BLaER1 treated with 17β-estradiol and CSF1 and Interleukin-3, amounts not matched to agents 10 nM and 100 nM (cell line): Measurements from ENCODE around the gene UNC119B.

Source experiments
- H3K27ac ChIP-seq, 11 experiments: shearing (Covaris generic); formaldehyde crosslinking; 2 replicates each; pipeline ENCODE4 v1.8.1; 2022
- H3K27me3 ChIP-seq, 11 experiments: shearing (Covaris generic); formaldehyde crosslinking; 2 replicates each; pipeline ENCODE4 v1.8.1; 2022
- H3K36me3 ChIP-seq, 11 experiments: shearing (Covaris generic); formaldehyde crosslinking; 2 replicates each; pipeline ENCODE4 v1.8.1; 2022
- H3K4me1 ChIP-seq, 10 experiments: shearing (Covaris generic); formaldehyde crosslinking; 2 replicates each; pipeline ENCODE4 v1.8.1; 2022
- H3K4me2 ChIP-seq, 11 experiments: shearing (Covaris generic); formaldehyde crosslinking; 2 replicates each; pipeline ENCODE4 v1.8.1; 2022
- H3K4me3 ChIP-seq, 10 experiments: shearing (Covaris generic); formaldehyde crosslinking; 2 replicates each; pipeline ENCODE4 v1.8.1; 2022
- H3K9ac ChIP-seq, 11 experiments: shearing (Covaris generic); formaldehyde crosslinking; 2 replicates each; pipeline ENCODE4 v1.8.1; 2022
- H3K9me3 ChIP-seq, 11 experiments: shearing (Covaris generic); formaldehyde crosslinking; replicated peaks in 1 of 11; 2 replicates each; pipeline ENCODE4 v1.8.1; 2022
- H4K20me1 ChIP-seq, 11 experiments: shearing (Covaris generic); formaldehyde crosslinking; 2 replicates each; pipeline ENCODE4 v1.8.1; 2022
- Cebpa-rat ChIP-seq, 11 experiments: shearing (Covaris generic); IDR thresholded peaks; 2 replicates each; pipeline ENCODE4 v1.8.1; 2022

UNC119B gene

DNA sequence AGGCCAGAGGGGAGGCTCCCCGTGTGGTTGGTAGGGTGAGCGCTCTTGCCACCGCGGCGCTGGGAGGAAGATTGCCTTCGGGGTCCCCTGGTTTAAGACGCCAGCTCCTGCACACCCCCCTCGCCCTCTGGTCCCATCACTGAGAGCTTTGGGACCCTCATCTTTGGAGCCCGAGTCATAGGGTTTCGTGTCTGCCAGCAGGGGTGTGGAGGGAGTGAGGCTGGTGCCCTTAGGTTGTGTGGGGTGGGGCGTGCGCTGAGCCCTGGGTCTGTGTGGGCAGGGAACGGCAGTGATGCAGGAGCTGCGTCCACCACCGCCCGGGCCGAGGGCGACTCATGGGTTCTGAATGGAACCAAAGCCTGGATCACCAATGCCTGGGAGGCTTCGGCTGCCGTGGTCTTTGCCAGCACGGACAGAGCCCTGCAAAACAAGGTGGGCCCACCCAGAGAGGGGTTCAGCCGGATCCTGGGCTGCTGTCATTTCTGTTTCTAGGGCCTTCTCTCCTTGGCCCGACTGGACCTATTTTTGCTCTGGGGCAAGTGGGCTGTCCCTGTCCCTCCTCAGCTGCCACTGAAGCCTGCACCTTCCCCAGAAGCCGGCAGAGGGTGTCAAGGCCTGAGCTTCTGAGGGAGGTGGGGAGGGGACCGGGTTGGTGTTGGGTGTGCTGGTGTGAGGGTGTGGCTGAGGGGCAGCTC is 27.4 kb downstream of the UNC119B start:
- Histone ChIP-seq H3K27ac (no peak overlapping the region), H3K4me2 (no peak overlapping the region), H3K36me3 (peaks cover 0 to 16% (median 5%) of the 10 kb centered on the region in 11 experiments; a peak in 7 of 22 replicates), H4K20me1 (peaks cover 0 to 35% (median 0%) of the 10 kb centered on the region in 11 experiments; a peak in 2 of 22 replicates), H3K4me1 (peaks cover 0 to 20% (median 9%) of the 10 kb centered on the region in 10 experiments; a peak in 13 of 20 replicates), H3K9ac (no peak overlapping the region), H3K27me3 (no peaks in the 10 kb centered on the region), H3K9me3 (peaks cover 0 to 1% (median 0%) of the 10 kb centered on the region in 11 experiments; a peak in 1 of 22 replicates), H3K4me3 (no peak overlapping the region)
- no peak for TF ChIP-seq Cebpa-rat (IDR thresholded peaks at IDR 0.05)

- peaks cover 0 to 35% (median 0%) of the 10 kb centered on the region in 11 experiments; a peak in 2 of 22 replicates for H4K20me1 ChIP-seq
- no peak overlapping the region for H3K9ac ChIP-seq
- no peak overlapping the region for H3K27ac ChIP-seq
- peaks cover 0 to 20% (median 10%) of the 10 kb centered on the region in 10 experiments; a peak in 13 of 20 replicates for H3K4me1 ChIP-seq
- no peaks in the 10 kb centered on the region for H3K27me3 ChIP-seq
- peaks cover 0 to 16% (median 5%) of the 10 kb centered on the region in 11 experiments; a peak in 7 of 22 replicates for H3K36me3 ChIP-seq
- no peak for TF ChIP-seq Cebpa-rat (IDR thresholded peaks at IDR 0.05)
- H3K4me3 ChIP-seq, result no peak overlapping the region
- H3K4me2 ChIP-seq, result no peak overlapping the region
- no peaks in the 10 kb centered on the region for H3K9me3 ChIP-seq
Measured at GRCh38 chr12:120738252-120739030, 28.2 kb downstream of the UNC119B start.

DNA sequence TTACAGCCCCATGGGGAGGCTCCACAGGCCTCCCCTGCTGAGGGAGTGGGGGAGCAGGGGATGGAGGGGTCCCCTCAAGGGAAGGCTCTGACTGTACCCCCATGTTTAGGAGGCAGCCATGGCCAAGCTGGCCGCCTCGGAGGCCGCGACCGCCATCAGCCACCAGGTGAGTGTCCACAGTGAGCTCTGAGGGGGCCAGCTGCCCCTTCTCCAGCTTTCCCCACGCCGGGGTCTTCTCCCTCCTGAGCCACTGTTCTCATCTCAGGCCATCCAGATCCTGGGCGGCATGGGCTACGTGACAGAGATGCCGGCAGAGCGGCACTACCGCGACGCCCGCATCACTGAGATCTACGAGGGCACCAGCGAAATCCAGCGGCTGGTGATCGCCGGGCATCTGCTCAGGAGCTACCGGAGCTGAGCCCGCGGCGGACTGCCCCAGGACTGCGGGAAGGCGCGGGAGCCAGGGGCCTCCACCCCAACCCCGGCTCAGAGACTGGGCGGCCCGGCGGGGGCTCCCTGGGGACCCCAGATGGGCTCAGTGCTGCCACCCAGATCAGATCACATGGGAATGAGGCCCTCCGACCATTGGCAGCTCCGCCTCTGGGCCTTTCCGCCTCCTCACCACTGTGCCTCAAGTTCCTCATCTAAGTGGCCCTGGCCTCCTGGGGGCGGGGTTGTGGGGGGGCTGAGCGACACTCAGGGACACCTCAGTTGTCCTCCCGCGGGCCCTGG is 28.9 kb downstream of the UNC119B start:
- no peaks in the 10 kb centered on the region for H3K9me3 ChIP-seq

GRCh38 chr12:120739821-120740613 is 29.8 kb downstream of the UNC119B start:
- H3K27ac ChIP-seq, result 0 out of 22 replicates have a peak overlapping the region, but pooled peaks of 1 of the 11 experiments have one; percentile 23
- no peak overlapping the region for H3K9ac ChIP-seq
- peak overlapping the region in 2 of 11 experiments; percentile 3 to 32; a peak in 2 of 22 replicates for H3K4me2 ChIP-seq
- peaks cover 0 to 35% (median 0%) of the 10 kb centered on the region in 11 experiments; a peak in 2 of 22 replicates for H4K20me1 ChIP-seq
- no peak for TF ChIP-seq Cebpa-rat (IDR thresholded peaks at IDR 0.05)
- H3K4me3 ChIP-seq, result no peak overlapping the region
- peaks cover 0 to 20% (median 11%) of the 10 kb centered on the region in 10 experiments; a peak in 13 of 20 replicates for H3K4me1 ChIP-seq
- H3K36me3 ChIP-seq, result peaks cover 0 to 16% (median 5%) of the 10 kb centered on the region in 11 experiments; a peak in 7 of 22 replicates
- H3K9me3 ChIP-seq, result no peaks in the 10 kb centered on the region
- no peaks in the 10 kb centered on the region for H3K27me3 ChIP-seq

More for the DNA sequence above, 28.9 kb downstream of the UNC119B start:
- H4K20me1 ChIP-seq, result peaks cover 0 to 35% (median 0%) of the 10 kb centered on the region in 11 experiments; a peak in 2 of 22 replicates
- peaks cover 0 to 16% (median 5%) of the 10 kb centered on the region in 11 experiments; a peak in 7 of 22 replicates for H3K36me3 ChIP-seq
- H3K27me3 ChIP-seq, result no peaks in the 10 kb centered on the region
- H3K27ac ChIP-seq, result 0 out of 22 replicates have a peak overlapping the region, but pooled peaks of 1 of the 11 experiments have one; percentile 23
- H3K4me2 ChIP-seq, result peak overlapping the region in 2 of 11 experiments; percentile 3 to 32; a peak in 2 of 22 replicates
- H3K9ac ChIP-seq, result no peak overlapping the region
- peaks cover 0 to 20% (median 11%) of the 10 kb centered on the region in 10 experiments; a peak in 13 of 20 replicates for H3K4me1 ChIP-seq
- H3K4me3 ChIP-seq, result no peak overlapping the region
- no peak for TF ChIP-seq Cebpa-rat (IDR thresholded peaks at IDR 0.05)

- H3K9ac ChIP-seq, result no peak overlapping the region
- H3K36me3 ChIP-seq, result peaks cover 0 to 16% (median 5%) of the 10 kb centered on the region in 11 experiments; a peak in 7 of 22 replicates
- peaks cover 0 to 34% (median 0%) of the 10 kb centered on the region in 11 experiments; a peak in 2 of 22 replicates for H4K20me1 ChIP-seq
- H3K4me3 ChIP-seq, result no peak overlapping the region
- H3K9me3 ChIP-seq, result no peaks in the 10 kb centered on the region
- H3K4me2 ChIP-seq, result no peak overlapping the region
- no peak for TF ChIP-seq Cebpa-rat (IDR thresholded peaks at IDR 0.05)
- no peaks in the 10 kb centered on the region for H3K27me3 ChIP-seq
- H3K4me1 ChIP-seq, result peaks cover 0 to 20% (median 11%) of the 10 kb centered on the region in 10 experiments; a peak in 13 of 20 replicates
- no peak overlapping the region for H3K27ac ChIP-seq
Measured at GRCh38 chr12:120740871-120741270, 30.6 kb downstream of the UNC119B start.

- Histone ChIP-seq H3K36me3 (peaks cover 0 to 16% (median 5%) of the 10 kb centered on the region in 11 experiments; a peak in 7 of 22 replicates), H4K20me1 (peaks cover 0 to 25% (median 0%) of the 10 kb centered on the region in 11 experiments; a peak in 2 of 22 replicates), H3K27ac (peak overlapping the region in 4 of 11 experiments; percentile 7 to 38 (median 30); a peak in 4 of 22 replicates), H3K4me1 (peaks cover 0 to 20% (median 11%) of the 10 kb centered on the region in 10 experiments; a peak in 13 of 20 replicates), H3K27me3 (no peaks in the 10 kb centered on the region), H3K4me3 (no peak overlapping the region), H3K9me3 (no peaks in the 10 kb centered on the region), H3K9ac (peak overlapping the region in 2 of 11 experiments; percentile 7 to 23; a peak in 2 of 22 replicates), H3K4me2 (peak overlapping the region in 8 of 11 experiments; percentile 21 to 48 (median 37); a peak in 14 of 22 replicates)
- TF ChIP-seq Cebpa-rat (IDR thresholded peaks at IDR 0.05), result no peak
Measured at GRCh38 chr12:120741476-120742421, 31.5 kb downstream of the UNC119B start.

GRCh38 chr12:120744922-120745493 is 34.8 kb downstream of the UNC119B start:
- H4K20me1 ChIP-seq, result no peaks in the 10 kb centered on the region
- H3K4me2 ChIP-seq, result no peak overlapping the region
- H3K4me3 ChIP-seq, result no peak overlapping the region
- peaks cover 0 to 11% (median 8%) of the 10 kb centered on the region in 10 experiments; a peak in 13 of 20 replicates for H3K4me1 ChIP-seq
- no peaks in the 10 kb centered on the region for H3K9me3 ChIP-seq
- H3K36me3 ChIP-seq, result no peaks in the 10 kb centered on the region
- no peak for TF ChIP-seq Cebpa-rat (IDR thresholded peaks at IDR 0.05)
- no peak overlapping the region for H3K27ac ChIP-seq
- no peaks in the 10 kb centered on the region for H3K27me3 ChIP-seq
- no peak overlapping the region for H3K9ac ChIP-seq
